ENCODE results near the gene ALG10B. TPM values are rescaled to one million over a fixed set of nuclear protein-coding genes. Genes with fewer than 3 reads are reported as not detected.
"Not testable (repeated sequence)": the region's sequence is repeated elsewhere in the genome, so short reads cannot be mapped to it uniquely, and the experiment has no call there.

The ALG10B gene
- total and polyA plus RNA-seq, 9 donors: 4.5 to 7.4 (median 6.2) TPM

- Histone ChIP-seq H3K27ac (ENCODE audit: low read length) (no peak overlapping the region), H3K36me3 (ENCODE audit: control insufficient read depth, insufficient read depth, low read length) (no peaks in the 10 kb centered on the region), H3K27me3 (ENCODE audit: control insufficient read depth, insufficient read depth, low read length) (no peaks in the 10 kb centered on the region), H3K9me3 (replicated peaks; ENCODE audit: control insufficient read depth, low read depth, low read length) (no peaks in the 10 kb centered on the region), H3K4me3 (ENCODE audit: low read length) (no peak overlapping the region), H3K4me1 (ENCODE audit: control insufficient read depth, insufficient read depth, low read length) (no peaks in the 10 kb centered on the region)
- no peak for DNase-seq
- no CpG with 5 or more reads among the region's 3 CpGs for WGBS (ENCODE audit: insufficient coverage)
These were observed 10.8 kb downstream of the ALG10B start for GRCh38 chr12:38327356-38327755.

GRCh38 chr12:38328306-38328895 is 11.8 kb downstream of the ALG10B start:
- H3K4me1 ChIP-seq (ENCODE audit: control insufficient read depth, insufficient read depth, low read length): no peaks in the 10 kb centered on the region
- peak; percentile 39 for DNase-seq
- H3K36me3 ChIP-seq (ENCODE audit: control insufficient read depth, insufficient read depth, low read length): no peaks in the 10 kb centered on the region
- WGBS (ENCODE audit: insufficient coverage): no CpG with 5 or more reads among the region's 6 CpGs
- H3K27ac ChIP-seq (ENCODE audit: low read length): no peak overlapping the region
- no peak overlapping the region for H3K4me3 ChIP-seq (ENCODE audit: low read length)
- H3K9me3 ChIP-seq (replicated peaks; ENCODE audit: control insufficient read depth, low read depth, low read length): no peaks in the 10 kb centered on the region
- H3K27me3 ChIP-seq (ENCODE audit: control insufficient read depth, insufficient read depth, low read length): no peaks in the 10 kb centered on the region

- 96% methylated on average over 17 of the region's 30 CpGs for WGBS (ENCODE audit: insufficient coverage)
- H3K27ac ChIP-seq (ENCODE audit: low read length); H3K4me3 ChIP-seq (ENCODE audit: low read length); DNase-seq; H3K9me3 ChIP-seq (replicated peaks; ENCODE audit: control insufficient read depth, low read depth, low read length); H3K27me3 ChIP-seq (ENCODE audit: control insufficient read depth, insufficient read depth, low read length); H3K36me3 ChIP-seq (ENCODE audit: control insufficient read depth, insufficient read depth, low read length); H3K4me1 ChIP-seq (ENCODE audit: control insufficient read depth, insufficient read depth, low read length): not testable (repeated sequence)
These were observed 13.8 kb downstream of the ALG10B start for GRCh38 chr12:38330414-38330813.

- H3K27ac ChIP-seq (ENCODE audit: low read length): no peak overlapping the region
- DNase-seq: no peak
- H3K4me3 ChIP-seq (ENCODE audit: low read length): no peak overlapping the region
- H3K4me1 ChIP-seq (ENCODE audit: control insufficient read depth, insufficient read depth, low read length): no peaks in the 10 kb centered on the region
- no peaks in the 10 kb centered on the region for H3K36me3 ChIP-seq (ENCODE audit: control insufficient read depth, insufficient read depth, low read length)
- no peaks in the 10 kb centered on the region for H3K9me3 ChIP-seq (replicated peaks; ENCODE audit: control insufficient read depth, low read depth, low read length)
- no peaks in the 10 kb centered on the region for H3K27me3 ChIP-seq (ENCODE audit: control insufficient read depth, insufficient read depth, low read length)
- WGBS (ENCODE audit: insufficient coverage): 100% methylated on average over 1 of the region's 1 CpG
These were observed 16.2 kb downstream of the ALG10B start for GRCh38 chr12:38332814-38333213.

- Histone ChIP-seq H3K36me3 (ENCODE audit: control insufficient read depth, insufficient read depth, low read length) (no peaks in the 10 kb centered on the region), H3K9me3 (replicated peaks; ENCODE audit: control insufficient read depth, low read depth, low read length) (peaks cover 6% of the 10 kb centered on the region), H3K4me3 (ENCODE audit: low read length) (no peak overlapping the region), H3K27me3 (ENCODE audit: control insufficient read depth, insufficient read depth, low read length) (no peaks in the 10 kb centered on the region), H3K4me1 (ENCODE audit: control insufficient read depth, insufficient read depth, low read length) (no peaks in the 10 kb centered on the region), H3K27ac (ENCODE audit: low read length) (no peak overlapping the region)
- no CpG with 5 or more reads among the region's 3 CpGs for WGBS (ENCODE audit: insufficient coverage)
- DNase-seq: no peak
These were observed 25.9 kb downstream of the ALG10B start for GRCh38 chr12:38342444-38342843.

- not testable (repeated sequence) for H3K27ac ChIP-seq (ENCODE audit: low read length); H3K27me3 ChIP-seq (ENCODE audit: control insufficient read depth, insufficient read depth, low read length); H3K9me3 ChIP-seq (replicated peaks; ENCODE audit: control insufficient read depth, low read depth, low read length); DNase-seq; H3K4me1 ChIP-seq (ENCODE audit: control insufficient read depth, insufficient read depth, low read length); H3K4me3 ChIP-seq (ENCODE audit: low read length); H3K36me3 ChIP-seq (ENCODE audit: control insufficient read depth, insufficient read depth, low read length)
- WGBS (ENCODE audit: insufficient coverage): 58% methylated on average over 3 of the region's 4 CpGs
These were observed 26.7 kb downstream of the ALG10B start for GRCh38 chr12:38343256-38343655.

GRCh38 chr12:38343916-38344315 is 27.3 kb downstream of the ALG10B start:
- H3K9me3 ChIP-seq (replicated peaks; ENCODE audit: control insufficient read depth, low read depth, low read length); DNase-seq; H3K36me3 ChIP-seq (ENCODE audit: control insufficient read depth, insufficient read depth, low read length); H3K27me3 ChIP-seq (ENCODE audit: control insufficient read depth, insufficient read depth, low read length); H3K4me3 ChIP-seq (ENCODE audit: low read length); H3K27ac ChIP-seq (ENCODE audit: low read length); H3K4me1 ChIP-seq (ENCODE audit: control insufficient read depth, insufficient read depth, low read length): not testable (repeated sequence)
- WGBS (ENCODE audit: insufficient coverage): 73% methylated on average over 1 of the region's 1 CpG

- no peaks in the 10 kb centered on the region for H3K9me3 ChIP-seq (replicated peaks; ENCODE audit: control insufficient read depth, low read depth, low read length)
- whole genome bisulfite sequencing (ENCODE audit: insufficient coverage): 40% methylated on average over 1 of the region's 4 CpGs
- H3K4me3 ChIP-seq (ENCODE audit: low read length): no peak overlapping the region
- DNase-seq: peak; percentile 27
- no peaks in the 10 kb centered on the region for H3K4me1 ChIP-seq (ENCODE audit: control insufficient read depth, insufficient read depth, low read length)
- H3K27ac ChIP-seq (ENCODE audit: low read length): no peak overlapping the region
- H3K27me3 ChIP-seq (ENCODE audit: control insufficient read depth, insufficient read depth, low read length): no peaks in the 10 kb centered on the region
- no peaks in the 10 kb centered on the region for H3K36me3 ChIP-seq (ENCODE audit: control insufficient read depth, insufficient read depth, low read length)
These were observed 34.0 kb downstream of the ALG10B start for GRCh38 chr12:38350342-38351174.

- DNase-seq; H3K27ac ChIP-seq (ENCODE audit: low read length); H3K4me1 ChIP-seq (ENCODE audit: control insufficient read depth, insufficient read depth, low read length); H3K4me3 ChIP-seq (ENCODE audit: low read length); H3K9me3 ChIP-seq (replicated peaks; ENCODE audit: control insufficient read depth, low read depth, low read length); H3K27me3 ChIP-seq (ENCODE audit: control insufficient read depth, insufficient read depth, low read length); H3K36me3 ChIP-seq (ENCODE audit: control insufficient read depth, insufficient read depth, low read length): not testable (repeated sequence)
- no CpG with 5 or more reads among the region's 1 CpG for WGBS (ENCODE audit: insufficient coverage)
These were observed 34.6 kb downstream of the ALG10B start for GRCh38 chr12:38351175-38351508.

- WGBS (ENCODE audit: insufficient coverage): 100% methylated on average over 2 of the region's 4 CpGs
These were observed 50.9 kb downstream of the ALG10B start for GRCh38 chr12:38367506-38367905.

More at GRCh38 chr12:38367506-38367905, 50.9 kb downstream of the ALG10B start:
- peaks cover 2% of the 10 kb centered on the region for H3K9me3 ChIP-seq (replicated peaks; ENCODE audit: control insufficient read depth, low read depth, low read length)
- no peak overlapping the region for H3K4me3 ChIP-seq (ENCODE audit: low read length)
- no peak overlapping the region for H3K27ac ChIP-seq (ENCODE audit: low read length)
- no peaks in the 10 kb centered on the region for H3K27me3 ChIP-seq (ENCODE audit: control insufficient read depth, insufficient read depth, low read length)
- H3K4me1 ChIP-seq (ENCODE audit: control insufficient read depth, insufficient read depth, low read length): no peaks in the 10 kb centered on the region
- no peaks in the 10 kb centered on the region for H3K36me3 ChIP-seq (ENCODE audit: control insufficient read depth, insufficient read depth, low read length)
- no peak for DNase-seq

All from muscle of leg (tissue), 11 donors.